ENCODE data around the gene CST1. TPM values are rescaled to one million over a fixed set of nuclear protein-coding genes. Genes with fewer than 3 reads are reported as not detected.

Gene CST1
- 13.2 and 29.3 TPM in 2 replicates for total RNA-seq

DNA sequence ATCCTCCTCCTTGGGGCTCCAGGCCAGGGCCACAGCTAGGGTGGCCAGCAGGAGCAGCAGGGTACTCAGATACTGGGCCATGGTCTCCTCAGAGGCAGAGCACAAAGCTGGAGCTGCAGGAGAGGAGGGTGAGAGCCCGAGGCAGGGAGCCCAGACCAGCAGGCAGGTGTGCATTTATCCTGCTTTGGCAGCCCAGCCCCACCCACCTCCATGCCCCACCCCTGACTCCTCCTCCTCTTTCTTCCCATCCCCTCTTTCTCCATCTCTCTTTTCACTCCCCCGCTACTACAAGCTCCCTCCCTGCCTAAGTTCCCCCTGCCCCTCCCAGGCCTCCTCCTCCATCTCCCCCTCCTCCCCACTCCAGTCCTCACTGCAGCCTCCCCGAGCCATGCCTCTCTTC is at the start of gene CST1:
Gene CST1, minus strand, starts transcription at position 150 of the 400 bp plus-strand sequence. Its CDS starts 69 bp downstream, at position 81.

Other genes with a start within 250 kb of the CST1 start
- gene CST9L, start 182.5 kb downstream of the CST1 start, total RNA-seq: not detected in 2 replicates
- gene CST9, start 145.0 kb downstream of the CST1 start, total RNA-seq: not detected in 2 replicates
- 143 and 271 TPM in 2 replicates for gene CST3, start 113.0 kb downstream of the CST1 start, total RNA-seq
- gene CST4, start 61.9 kb downstream of the CST1 start, total RNA-seq: 0.77 and 1.7 TPM in 2 replicates
- 6.9 and 38.1 TPM in 2 replicates for gene CST2, start 75.8 kb upstream of the CST1 start, total RNA-seq
- gene CST5, start 128.8 kb upstream of the CST1 start, total RNA-seq: not detected in 2 replicates
- gene GGTLC1, start 237.8 kb upstream of the CST1 start, total RNA-seq: not detected in 2 replicates

Data from regular cardiac myocyte (primary cell).